Kidney epithelial cell (primary cell): ENCODE results near the gene STXBP6. TPM values are rescaled to one million over a fixed set of nuclear protein-coding genes. Genes with fewer than 3 reads are reported as not detected.

Source experiments
- DNase-seq: peaks from one replicate; pipeline ENCODE4 v3.0.0-alpha.2; 2010; ENCODE audit warnings: low read depth
- H3K27me3 ChIP-seq: 2 replicates; pipeline ENCODE4 v1.6.0; 2011; ENCODE audit warnings: low read length; ENCODE audit not compliant: control insufficient read depth, insufficient read depth
- H3K36me3 ChIP-seq: 2 replicates; pipeline ENCODE4 v1.5.1; 2011; ENCODE audit warnings: low read length; ENCODE audit not compliant: control insufficient read depth, insufficient read depth
- H3K4me3 ChIP-seq: 2 replicates; pipeline ENCODE4 v1.5.1; 2011; ENCODE audit warnings: low read depth, mild to moderate bottlenecking, control low read depth, low read length
- total RNA-seq: library from RNA; depleted of rRNA; stranded (reverse); fragments of >200 nt; gene quantifications from 2 replicates; pipeline ENCODE4 v1.2.3, GENCODE V29; 2015
- TF ChIP-seq, protein P1 (sequence below): IDR thresholded peaks from 2 replicates; pipeline ENCODE4 v1.5.1; 2011; ENCODE audit warnings: mild to moderate bottlenecking, moderate library complexity, low read length, control low read depth, inconsistent platforms; ENCODE audit not compliant: insufficient read depth, poor library complexity, severe bottlenecking

The STXBP6 gene
- total RNA-seq, 1 donor from 2014 or later: 0.38 TPM

DNA sequence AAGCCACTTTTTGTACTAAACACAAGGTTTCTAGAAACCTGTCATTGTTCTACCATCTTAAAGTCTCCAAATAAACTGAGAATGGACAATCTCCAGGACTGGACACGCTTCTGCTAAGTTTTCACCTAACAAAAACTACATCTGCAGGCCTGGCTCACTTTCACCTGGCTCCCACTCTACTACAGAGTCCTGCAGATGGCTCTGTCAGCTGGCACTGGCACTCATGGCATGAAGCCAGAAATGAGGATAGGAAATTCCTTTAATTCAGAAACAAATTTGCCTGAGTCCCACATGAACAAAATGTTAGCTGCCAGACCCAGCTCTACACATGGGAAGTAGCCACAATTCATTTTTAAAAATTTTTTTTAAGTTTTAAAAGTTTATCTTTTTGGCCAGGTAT is 42.1 kb downstream of the STXBP6 start:
- DNase-seq: no peak
- TF ChIP-seq, protein P1, sequence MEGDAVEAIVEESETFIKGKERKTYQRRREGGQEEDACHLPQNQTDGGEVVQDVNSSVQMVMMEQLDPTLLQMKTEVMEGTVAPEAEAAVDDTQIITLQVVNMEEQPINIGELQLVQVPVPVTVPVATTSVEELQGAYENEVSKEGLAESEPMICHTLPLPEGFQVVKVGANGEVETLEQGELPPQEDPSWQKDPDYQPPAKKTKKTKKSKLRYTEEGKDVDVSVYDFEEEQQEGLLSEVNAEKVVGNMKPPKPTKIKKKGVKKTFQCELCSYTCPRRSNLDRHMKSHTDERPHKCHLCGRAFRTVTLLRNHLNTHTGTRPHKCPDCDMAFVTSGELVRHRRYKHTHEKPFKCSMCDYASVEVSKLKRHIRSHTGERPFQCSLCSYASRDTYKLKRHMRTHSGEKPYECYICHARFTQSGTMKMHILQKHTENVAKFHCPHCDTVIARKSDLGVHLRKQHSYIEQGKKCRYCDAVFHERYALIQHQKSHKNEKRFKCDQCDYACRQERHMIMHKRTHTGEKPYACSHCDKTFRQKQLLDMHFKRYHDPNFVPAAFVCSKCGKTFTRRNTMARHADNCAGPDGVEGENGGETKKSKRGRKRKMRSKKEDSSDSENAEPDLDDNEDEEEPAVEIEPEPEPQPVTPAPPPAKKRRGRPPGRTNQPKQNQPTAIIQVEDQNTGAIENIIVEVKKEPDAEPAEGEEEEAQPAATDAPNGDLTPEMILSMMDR: no peak
- H3K4me3 ChIP-seq: no peak overlapping the region
- no peaks in the 10 kb centered on the region for H3K36me3 ChIP-seq
- H3K27me3 ChIP-seq: no peaks in the 10 kb centered on the region

DNA sequence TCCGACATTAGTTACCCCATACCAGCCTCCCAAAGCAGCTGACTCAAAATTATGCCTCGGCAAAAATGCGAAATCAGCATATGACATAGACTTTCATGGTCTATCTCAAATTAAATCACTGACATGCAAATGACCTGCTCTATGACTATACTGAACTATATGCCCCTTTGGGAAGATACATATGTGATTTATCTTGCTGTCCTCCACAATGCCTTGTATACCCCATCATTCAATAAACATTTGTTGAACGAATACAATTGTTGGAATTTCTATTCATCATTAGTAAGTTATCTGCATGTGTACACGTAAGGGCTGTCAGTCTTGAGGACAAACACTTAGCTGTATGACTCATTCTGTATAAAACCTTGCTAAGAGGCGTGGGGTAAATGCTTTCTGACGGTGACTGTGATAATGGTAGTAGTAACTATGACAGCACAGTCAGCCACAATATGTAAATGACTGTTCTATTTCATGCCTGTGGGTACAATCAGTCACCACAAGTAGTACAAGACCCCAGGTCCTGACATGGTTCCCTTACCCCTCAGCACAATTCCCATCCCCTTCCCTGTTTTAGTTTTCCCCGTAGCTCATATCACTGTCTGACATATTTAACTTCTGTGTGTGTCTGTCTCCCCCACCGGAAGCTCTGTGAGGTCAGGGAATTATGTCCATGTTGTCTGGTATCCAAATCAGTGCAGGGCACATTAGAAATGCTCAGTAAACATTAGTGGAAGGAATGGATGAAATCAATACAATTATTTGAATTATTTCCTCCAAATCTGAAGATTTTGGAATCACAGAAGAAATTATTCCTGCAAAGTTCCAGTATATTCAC is 42.8 kb downstream of the STXBP6 start:
- Histone ChIP-seq H3K4me3 (no peak overlapping the region), H3K27me3 (no peaks in the 10 kb centered on the region), H3K36me3 (no peaks in the 10 kb centered on the region)
- DNase-seq: peak; percentile 68
- TF ChIP-seq, protein P1: no peak

DNA sequence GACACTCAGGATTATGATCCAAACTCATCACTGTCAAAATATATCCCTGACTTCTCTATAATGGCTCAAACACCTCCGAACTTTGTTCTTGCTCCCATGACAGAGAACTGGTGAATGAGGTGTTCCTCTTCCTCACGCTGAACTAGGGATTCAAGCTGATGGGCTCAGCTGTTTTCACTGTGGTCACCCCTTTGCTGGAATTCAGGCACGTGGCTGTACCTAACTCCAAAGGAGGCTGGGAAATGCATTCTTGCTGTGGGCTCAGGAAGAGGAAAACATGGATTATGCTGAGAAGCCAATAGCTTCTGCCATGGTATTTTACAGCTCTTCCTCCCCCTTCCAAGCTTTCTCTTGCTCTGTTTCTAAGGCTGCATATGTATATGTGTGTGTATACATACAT is 43.9 kb downstream of the STXBP6 start:
- no peak for DNase-seq
- TF ChIP-seq, protein P1: no peak
- H3K4me3 ChIP-seq: no peak overlapping the region
- no peaks in the 10 kb centered on the region for H3K36me3 ChIP-seq
- H3K27me3 ChIP-seq: no peaks in the 10 kb centered on the region

DNA sequence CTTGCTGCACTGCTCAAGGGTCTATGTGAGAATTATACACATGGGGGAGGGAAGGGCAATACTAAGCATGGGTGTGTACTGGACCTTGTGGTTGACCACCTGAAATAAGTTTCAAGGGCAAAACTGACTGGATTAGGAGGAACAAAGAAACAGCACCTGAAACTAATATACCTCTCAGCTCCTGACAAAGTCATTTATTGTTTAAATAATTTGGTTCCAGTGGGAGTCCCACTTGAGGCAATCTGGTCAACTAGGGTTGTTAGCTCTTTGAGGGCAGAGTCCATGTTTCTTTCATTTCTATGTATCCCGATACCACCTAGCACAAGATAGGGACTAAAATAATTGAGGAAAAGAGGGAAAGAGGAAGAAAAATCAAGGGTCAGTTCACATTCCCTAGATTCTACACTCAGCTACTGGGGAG is 45.5 kb downstream of the STXBP6 start:
- Histone ChIP-seq H3K4me3 (no peak overlapping the region), H3K27me3 (no peaks in the 10 kb centered on the region), H3K36me3 (no peaks in the 10 kb centered on the region)
- no peak for DNase-seq
- TF ChIP-seq, protein P1: no peak

DNA sequence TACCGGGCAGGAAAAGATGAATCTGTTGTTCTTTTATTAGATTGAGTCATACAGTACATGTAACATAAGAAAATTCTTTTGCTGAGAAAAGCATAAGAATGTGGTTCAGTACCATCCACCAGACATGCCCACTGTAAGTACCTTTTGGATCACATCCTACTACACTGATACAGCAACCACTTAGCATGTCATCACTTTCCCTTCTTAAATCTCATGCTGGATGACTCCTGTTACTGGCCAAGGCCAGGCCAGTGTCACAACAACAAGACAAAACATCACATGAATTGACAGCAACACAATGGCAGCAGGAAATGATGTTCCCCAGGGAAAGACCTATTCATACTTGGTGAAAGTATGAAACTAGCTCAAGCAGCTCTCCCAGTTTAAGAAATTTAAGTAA is 46.4 kb downstream of the STXBP6 start:
- H3K36me3 ChIP-seq: no peaks in the 10 kb centered on the region
- no peaks in the 10 kb centered on the region for H3K27me3 ChIP-seq
- H3K4me3 ChIP-seq: no peak overlapping the region
- DNase-seq: no peak
- TF ChIP-seq, protein P1: no peak

DNA sequence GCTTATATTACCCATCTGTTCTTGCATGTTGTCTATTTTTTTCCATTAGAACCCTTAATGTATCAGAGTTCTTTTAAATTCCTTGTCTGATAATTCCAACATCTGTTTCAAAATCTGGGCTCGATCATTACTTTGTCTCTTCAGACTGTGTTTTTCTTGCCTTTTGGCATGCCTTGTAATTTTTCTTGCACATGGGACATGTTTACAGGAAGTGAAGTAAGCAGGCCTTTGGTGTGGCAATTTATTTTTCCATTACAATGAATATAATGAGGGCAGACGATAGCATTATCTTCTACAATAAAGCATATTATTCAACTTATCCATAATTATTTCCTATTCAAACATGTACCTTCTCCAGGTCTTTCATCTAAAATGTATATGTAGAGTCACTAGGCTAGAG is 48.3 kb downstream of the STXBP6 start:
- DNase-seq: no peak
- Histone ChIP-seq H3K36me3 (no peaks in the 10 kb centered on the region), H3K4me3 (no peak overlapping the region), H3K27me3 (no peaks in the 10 kb centered on the region)
- TF ChIP-seq, protein P1: no peak
